Measurements from ENCODE around the gene PTPA. TPM values are rescaled to one million over a fixed set of nuclear protein-coding genes. Genes with fewer than 3 reads are reported as not detected.
"Not testable (repeated sequence)": the region's sequence is repeated elsewhere in the genome, so short reads cannot be mapped to it uniquely, and the experiment has no call there.

The PTPA gene
- total RNA-seq, 1 donor from 2014 or later: 143 TPM

DNA sequence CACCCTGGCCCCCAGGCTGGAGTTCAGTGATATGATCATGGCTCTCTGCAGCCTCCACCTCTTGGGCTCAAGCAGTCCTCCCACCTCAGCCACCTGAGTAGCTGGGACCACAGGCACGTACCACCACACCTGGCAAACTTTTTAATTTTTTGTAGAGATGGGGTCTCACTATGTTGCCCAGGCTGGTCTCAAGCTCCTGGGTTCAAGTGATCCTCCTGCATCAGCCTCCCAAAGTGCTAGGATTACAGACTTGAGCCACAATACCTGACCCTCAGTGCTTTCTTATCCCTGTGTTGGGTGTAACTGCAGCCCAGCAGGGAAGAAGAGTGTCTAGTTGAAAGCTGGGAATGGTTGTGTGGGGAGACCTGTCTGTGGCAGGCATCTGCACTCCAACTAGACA, 10.9 kb downstream of the PTPA start:
- peaks cover 18% of the 10 kb centered on the region for H3K36me3 Mint-ChIP-seq (ENCODE audit: low read depth)
- no peaks in the 10 kb centered on the region for H3K27me3 Mint-ChIP-seq (ENCODE audit: low read depth)
- H3K27ac Mint-ChIP-seq (ENCODE audit: unreplicated experiment): no peak overlapping the region
- H3K4me1 Mint-ChIP-seq (ENCODE audit: low read depth): peaks cover 33% of the 10 kb centered on the region
- no peak for TF ChIP-seq CTCF (IDR thresholded peaks at IDR 0.05)
- DNase-seq (ENCODE audit: low spot score): no peak
- no peak overlapping the region for H3K4me3 Mint-ChIP-seq (ENCODE audit: unreplicated experiment)
- H3K9me3 Mint-ChIP-seq (ENCODE audit: low read depth): no peaks in the 10 kb centered on the region

- Mint-ChIP-seq H3K36me3 (ENCODE audit: low read depth) (peaks cover 21% of the 10 kb centered on the region), H3K4me1 (ENCODE audit: low read depth) (peaks cover 33% of the 10 kb centered on the region)
- H3K27ac Mint-ChIP-seq (ENCODE audit: unreplicated experiment); H3K9me3 Mint-ChIP-seq (ENCODE audit: low read depth); H3K27me3 Mint-ChIP-seq (ENCODE audit: low read depth); H3K4me3 Mint-ChIP-seq (ENCODE audit: unreplicated experiment); DNase-seq (ENCODE audit: low spot score): not testable (repeated sequence)
Observed at GRCh38 chr9:129122976-129123375, 11.8 kb downstream of the PTPA start.

DNA sequence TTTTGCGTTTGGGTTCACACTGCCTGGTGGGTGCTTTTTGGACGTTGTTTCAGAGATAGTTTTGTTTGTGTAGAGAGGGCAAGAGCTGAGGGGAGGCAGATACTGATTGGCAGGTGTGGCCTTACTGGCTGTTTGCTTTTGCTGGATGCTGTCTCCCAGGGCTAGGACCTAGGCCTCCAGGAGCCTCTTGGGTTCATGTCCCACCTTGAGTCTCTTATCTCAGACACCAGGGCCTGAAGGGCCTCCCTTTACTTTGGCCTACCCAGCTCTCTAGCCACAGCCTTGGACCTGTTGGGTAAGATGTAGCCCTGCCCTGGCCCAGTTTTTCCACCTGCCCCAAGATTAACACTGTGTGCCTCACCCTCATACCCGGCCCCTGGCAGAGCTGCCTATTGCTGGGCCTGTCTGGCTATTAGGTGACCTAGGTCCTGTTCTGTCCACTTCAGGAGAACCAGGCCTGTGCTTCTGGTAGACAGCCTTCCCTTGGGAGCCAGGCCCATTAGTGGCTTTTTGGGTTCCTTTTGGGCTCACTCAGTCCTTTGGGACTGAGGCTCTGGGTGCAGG, 13.4 kb downstream of the PTPA start:
- Mint-ChIP-seq H3K36me3 (ENCODE audit: low read depth) (peaks cover 25% of the 10 kb centered on the region), H3K9me3 (ENCODE audit: low read depth) (no peaks in the 10 kb centered on the region), H3K27me3 (ENCODE audit: low read depth) (no peaks in the 10 kb centered on the region), H3K4me1 (ENCODE audit: low read depth) (peaks cover 33% of the 10 kb centered on the region), H3K27ac (ENCODE audit: unreplicated experiment) (peak overlapping the region; percentile 59), H3K4me3 (ENCODE audit: unreplicated experiment) (no peak overlapping the region)
- no peak for TF ChIP-seq CTCF (IDR thresholded peaks at IDR 0.05)
- no peak for DNase-seq (ENCODE audit: low spot score)

- H3K9me3 Mint-ChIP-seq (ENCODE audit: low read depth): no peaks in the 10 kb centered on the region
- H3K27ac Mint-ChIP-seq (ENCODE audit: unreplicated experiment): peak overlapping the region; percentile 57
- no peak for DNase-seq (ENCODE audit: low spot score)
- peaks cover 30% of the 10 kb centered on the region for H3K4me1 Mint-ChIP-seq (ENCODE audit: low read depth)
- no peak overlapping the region for H3K4me3 Mint-ChIP-seq (ENCODE audit: unreplicated experiment)
- no peak for TF ChIP-seq CTCF (IDR thresholded peaks at IDR 0.05)
- peaks cover 24% of the 10 kb centered on the region for H3K36me3 Mint-ChIP-seq (ENCODE audit: low read depth)
- H3K27me3 Mint-ChIP-seq (ENCODE audit: low read depth): no peaks in the 10 kb centered on the region
Observed at GRCh38 chr9:129125478-129125877, 14.3 kb downstream of the PTPA start.

GRCh38 chr9:129126749-129127618, 15.8 kb downstream of the PTPA start:
- Mint-ChIP-seq H3K4me1 (ENCODE audit: low read depth) (peaks cover 20% of the 10 kb centered on the region), H3K27me3 (ENCODE audit: low read depth) (no peaks in the 10 kb centered on the region), H3K4me3 (ENCODE audit: unreplicated experiment) (no peak overlapping the region), H3K27ac (ENCODE audit: unreplicated experiment) (peak overlapping the region; percentile 32), H3K36me3 (ENCODE audit: low read depth) (peaks cover 20% of the 10 kb centered on the region), H3K9me3 (ENCODE audit: low read depth) (no peaks in the 10 kb centered on the region)
- no peak for TF ChIP-seq CTCF (IDR thresholded peaks at IDR 0.05)
- DNase-seq (ENCODE audit: low spot score): no peak

Data from chondrocyte (in vitro differentiated cells).